NCI-H2081 (cell line): ENCODE results near the gene SYNJ1.
"Not testable (repeated sequence)": the region's sequence is repeated elsewhere in the genome, so short reads cannot be mapped to it uniquely, and the experiment has no call there.

ENCODE experiments used
- DNase-seq, 2 experiments: peaks; one replicate each; lab custom pipeline; 2025; lab: John Stamatoyannopoulos, UW

The SYNJ1 gene

DNA sequence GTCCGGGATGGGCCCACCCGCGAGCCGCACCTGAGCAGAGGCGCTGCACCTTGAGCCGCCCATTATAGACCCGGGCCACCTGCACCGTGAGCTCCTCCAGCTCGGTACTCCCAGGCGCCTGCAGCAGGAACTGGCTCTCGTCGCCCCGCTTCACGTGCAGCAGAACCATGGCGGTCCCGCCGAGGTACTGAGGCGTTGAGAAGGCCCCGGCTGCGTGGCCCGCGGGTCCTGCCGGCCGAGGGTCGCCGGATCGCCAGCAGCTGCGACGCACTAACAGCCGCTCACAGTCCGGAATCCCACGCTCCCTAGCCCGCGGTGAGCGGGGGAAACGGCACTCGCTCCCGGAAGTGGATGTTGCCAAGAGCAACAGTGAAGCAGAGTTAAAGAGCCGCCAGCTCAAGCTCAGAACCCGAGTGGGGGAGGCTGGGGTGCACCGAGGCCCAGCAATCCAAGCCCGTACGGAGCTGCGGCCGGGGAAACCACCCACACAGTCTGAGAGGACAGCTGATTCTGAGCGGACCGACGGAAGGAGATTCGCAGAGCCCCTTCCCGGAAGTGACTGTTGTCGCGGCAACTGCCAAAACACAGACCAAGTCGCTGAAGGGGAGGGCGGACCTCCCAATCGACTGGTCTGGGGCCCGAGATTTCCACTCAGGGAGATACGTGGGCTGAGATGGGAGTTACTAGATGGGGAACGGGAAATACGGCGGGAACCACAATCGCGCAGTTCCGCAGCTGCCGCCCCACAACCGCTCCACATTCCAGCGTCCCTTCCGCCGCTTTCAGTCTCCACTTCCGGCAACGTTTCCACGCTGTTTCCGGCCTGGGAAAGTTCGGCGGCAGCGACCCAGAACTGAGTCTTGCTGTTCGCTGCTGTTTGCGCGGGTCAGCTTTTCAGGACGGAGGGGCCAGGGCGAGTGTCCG lies 115.5 kb downstream of the SYNJ1 start, which contains the start of gene CFAP298:
Gene CFAP298 (minus strand): TSS at position 303 of the 924 bp plus-strand sequence. CDS start 134 bp downstream, at position 169.
- peak; percentile 74 to 86 for DNase-seq

GRCh38 chr21:32611471-32611997 lies 116.3 kb downstream of the SYNJ1 start:
- DNase-seq, result peak in 1 of 2 experiments; percentile 8

DNA sequence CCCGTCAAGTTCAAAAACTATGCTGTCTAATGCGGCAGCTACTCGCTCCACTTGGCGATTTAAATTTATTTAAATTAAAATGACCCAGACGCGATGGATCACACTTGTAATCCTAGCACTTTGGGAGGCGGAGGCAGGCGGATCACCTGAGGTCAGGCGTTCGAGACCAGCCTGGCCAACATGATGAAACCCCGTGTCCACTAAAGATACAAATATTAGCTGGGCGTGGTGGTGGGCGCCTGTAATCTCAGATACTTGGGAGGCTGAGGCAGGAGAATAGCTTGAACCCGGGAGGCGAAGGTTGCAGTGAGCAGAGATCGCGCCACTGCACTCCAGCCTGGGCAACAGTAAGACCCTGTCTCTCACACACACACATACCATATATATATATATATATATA lies 116.9 kb downstream of the SYNJ1 start:
- DNase-seq, result not testable (repeated sequence)

GRCh38 chr21:32608851-32609250 lies 119.0 kb downstream of the SYNJ1 start:
- DNase-seq, result no peak

DNA sequence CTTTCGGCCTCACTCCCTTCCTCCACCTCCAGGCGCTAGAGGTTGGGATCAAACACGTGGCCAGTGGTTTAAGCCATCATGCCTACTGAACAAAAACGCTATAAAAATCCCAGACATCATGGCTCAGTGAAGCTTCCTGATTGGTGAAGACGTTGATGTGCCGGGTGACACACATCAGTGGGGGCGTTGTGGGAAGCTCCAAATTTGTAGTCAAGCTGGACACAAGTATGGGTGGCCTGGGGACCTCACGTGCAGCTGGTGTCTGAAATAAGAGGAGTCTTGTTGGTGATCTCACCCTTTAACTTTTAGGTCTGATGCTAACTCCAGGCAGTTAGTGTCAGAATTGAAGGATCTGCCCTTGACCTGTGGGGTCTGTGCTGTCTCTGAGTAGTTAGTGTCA lies 122.3 kb downstream of the SYNJ1 start:
- DNase-seq, result no peak

DNA sequence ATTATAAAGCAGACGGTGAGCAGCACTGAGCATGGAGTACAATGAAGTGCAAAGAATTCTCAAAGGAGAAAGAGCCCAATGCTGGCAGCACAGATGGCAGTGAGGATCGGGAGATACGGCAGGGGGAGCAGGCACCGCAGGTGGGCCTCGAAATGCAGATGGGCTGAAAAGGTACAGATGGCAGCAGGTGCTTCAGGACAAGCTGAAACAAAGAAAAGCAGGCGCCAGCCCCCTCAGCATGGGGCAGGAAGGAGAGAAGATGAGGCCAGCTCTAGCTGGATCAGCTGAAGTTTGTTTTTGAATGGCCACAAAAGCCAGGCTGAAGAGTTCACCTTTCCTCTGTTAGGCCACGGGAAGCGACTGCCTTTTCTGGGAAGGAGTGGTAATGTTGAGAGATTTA lies 123.3 kb downstream of the SYNJ1 start:
- DNase-seq, result peak; percentile 59 to 87

- no peak for DNase-seq
Observed at GRCh38 chr21:32603131-32603530, 124.7 kb downstream of the SYNJ1 start.

DNA sequence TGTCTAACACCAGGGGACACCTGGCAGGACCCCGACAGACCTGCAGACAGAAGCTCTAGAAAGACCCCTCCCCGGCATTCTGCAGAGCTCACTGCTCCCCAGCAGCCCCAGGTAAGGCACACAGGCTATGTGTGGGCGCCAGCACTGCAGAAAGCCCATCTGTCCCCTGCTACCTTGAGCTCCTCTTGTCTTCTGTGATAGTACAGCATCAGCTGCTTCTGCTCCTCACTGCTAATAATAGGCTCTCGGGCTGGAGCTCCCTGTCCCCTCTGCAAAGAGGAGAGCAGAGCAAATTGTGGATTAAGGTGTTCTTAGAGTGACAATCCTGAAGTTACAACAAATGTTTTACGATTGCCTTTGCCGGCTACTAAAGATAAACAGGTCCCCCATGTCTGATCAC lies 125.7 kb downstream of the SYNJ1 start:
- no peak for DNase-seq

DNA sequence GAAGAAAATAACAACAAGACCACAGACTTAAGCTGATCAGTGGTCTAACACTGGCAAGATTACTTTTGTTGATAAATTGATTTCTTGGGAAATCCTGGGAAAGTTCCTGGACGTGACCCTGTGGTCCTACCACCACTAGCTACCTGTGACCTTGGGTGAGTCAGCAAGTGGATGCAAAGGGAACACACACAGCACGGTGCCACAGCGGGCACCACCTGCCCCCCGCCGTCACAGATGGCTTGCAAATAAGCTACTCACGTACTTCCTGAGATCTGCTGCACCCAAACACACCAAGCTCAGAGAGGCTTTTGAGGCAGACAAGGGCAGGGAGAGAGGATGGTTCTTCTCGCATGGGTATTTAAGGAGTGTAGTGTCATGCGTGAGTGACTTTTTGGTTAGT lies 128.3 kb downstream of the SYNJ1 start:
- DNase-seq, result peak in 1 of 2 experiments; percentile 47

DNA sequence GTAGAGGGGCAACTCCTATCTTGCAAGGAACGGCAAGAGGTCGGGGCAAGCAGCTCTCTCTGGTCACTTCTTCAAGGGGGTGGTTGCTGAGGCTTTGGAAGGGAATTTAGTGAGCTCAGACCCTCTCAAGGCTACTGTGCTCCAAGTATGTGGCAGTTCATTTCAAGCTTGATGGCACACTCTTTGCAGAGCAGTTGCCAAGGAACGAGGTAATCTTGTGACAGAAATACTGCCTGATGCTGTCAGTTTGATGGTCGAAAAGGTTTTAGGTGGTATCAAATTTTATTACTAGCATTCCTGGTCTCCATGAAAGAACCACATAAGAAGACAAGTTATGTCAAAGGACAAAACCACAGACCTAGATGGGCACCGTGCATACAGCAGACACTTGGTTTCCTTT lies 128.7 kb downstream of the SYNJ1 start:
- no peak for DNase-seq

- DNase-seq, result no peak
Observed at GRCh38 chr21:32597205-32597604, 130.6 kb downstream of the SYNJ1 start.

- no peak for DNase-seq
Observed at GRCh38 chr21:32595431-32595830, 132.4 kb downstream of the SYNJ1 start.

DNA sequence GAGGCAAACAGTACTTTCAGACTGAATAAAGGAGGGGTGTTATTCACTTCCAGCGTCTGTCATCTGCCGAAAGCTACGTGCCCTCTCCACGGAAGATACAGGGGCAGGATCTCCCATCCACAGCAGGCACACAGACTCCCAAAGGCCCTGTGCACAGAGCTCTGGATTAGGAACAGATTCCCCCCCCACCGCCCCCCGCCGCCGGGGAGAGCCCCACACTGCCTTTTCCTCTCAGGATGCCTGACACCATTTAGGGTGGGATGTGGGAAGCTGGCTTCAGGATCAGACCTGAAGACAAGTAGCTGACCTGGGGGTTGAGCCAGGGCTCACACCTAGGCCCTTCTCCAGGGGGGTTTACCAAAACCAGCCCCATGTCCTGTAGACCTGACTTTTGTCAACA lies 134.1 kb downstream of the SYNJ1 start:
- no peak for DNase-seq

- DNase-seq, result no peak
Observed at GRCh38 chr21:32592929-32593502, 134.8 kb downstream of the SYNJ1 start.

- DNase-seq, result no peak
Observed at GRCh38 chr21:32590130-32590529, 137.7 kb downstream of the SYNJ1 start.

GRCh38 chr21:32587651-32588050 lies 140.2 kb downstream of the SYNJ1 start:
- DNase-seq, result no peak

GRCh38 chr21:32587120-32587519 lies 140.7 kb downstream of the SYNJ1 start:
- no peak for DNase-seq

GRCh38 chr21:32585970-32586369 lies 141.8 kb downstream of the SYNJ1 start:
- no peak for DNase-seq

DNA sequence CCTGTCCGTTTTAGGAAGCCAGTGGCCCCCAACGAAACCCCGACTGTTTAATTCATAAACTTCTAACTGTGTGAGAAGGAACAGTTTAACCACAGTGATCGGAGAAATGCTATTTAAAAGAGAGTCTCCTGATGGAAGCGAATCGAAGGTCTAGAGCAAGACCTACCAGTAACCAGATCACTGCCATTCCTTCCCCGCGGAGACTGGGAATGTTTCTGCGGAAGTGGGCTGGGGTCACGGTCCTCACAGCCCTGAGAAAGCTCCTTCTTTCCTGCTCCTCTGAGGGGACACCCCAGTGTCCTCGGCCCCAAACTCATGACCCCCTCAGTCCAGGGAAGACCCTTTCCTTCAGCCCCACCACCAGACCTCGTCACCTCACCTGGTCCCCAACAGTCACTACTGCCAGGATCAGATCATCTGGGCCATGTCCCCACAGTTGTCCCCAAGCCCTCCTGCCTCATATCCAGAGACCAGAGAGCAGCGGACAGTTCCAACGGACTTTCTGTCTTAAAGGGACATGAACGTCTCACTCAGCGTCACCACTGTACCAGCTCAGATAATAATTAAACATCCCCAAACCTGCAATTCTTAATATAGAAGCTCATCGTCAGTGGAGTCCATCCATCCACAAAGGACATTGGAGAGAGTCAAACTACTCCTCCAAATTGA lies 142.6 kb downstream of the SYNJ1 start, which contains the start of gene TCP10L:
Gene TCP10L (minus strand): TSS at position 482 of the 669 bp plus-strand sequence. CDS start 1,219 bp downstream, outside the sequence.
- DNase-seq, result no peak

DNA sequence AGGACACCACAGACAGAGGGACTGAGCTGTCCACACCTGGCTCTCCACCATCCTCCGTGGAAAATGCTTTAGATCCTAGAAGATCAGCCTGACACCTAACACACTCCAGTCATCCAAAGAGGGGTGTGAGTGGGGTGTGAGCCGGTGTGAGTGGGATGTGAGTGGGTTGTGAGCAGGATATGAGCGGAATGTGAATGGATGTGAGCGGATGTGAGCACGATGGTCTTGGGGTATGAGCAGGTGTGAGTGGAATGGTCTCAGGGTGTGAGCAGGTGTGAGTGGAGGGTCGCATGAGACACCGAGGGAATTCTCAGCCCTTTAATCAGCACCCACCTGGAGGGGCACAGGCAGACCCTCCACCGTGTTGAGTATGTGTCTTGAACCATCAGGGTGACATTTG lies 143.3 kb downstream of the SYNJ1 start:
- DNase-seq, result no peak

- no peak for DNase-seq
Observed at GRCh38 chr21:32581732-32582131, 146.1 kb downstream of the SYNJ1 start.

- no peak for DNase-seq
Observed at GRCh38 chr21:32580949-32581348, 146.9 kb downstream of the SYNJ1 start.
